Activated CD4-positive, alpha-beta T cell treated with anti-CD3 and anti-CD28 coated beads, Interleukin-2, amount 10 ng/mL, durations not matched to agents 24 days and 14 days (primary cell): ENCODE measurements around the gene VWA8. TPM values are rescaled to one million over a fixed set of nuclear protein-coding genes. Genes with fewer than 3 reads are reported as not detected.

ENCODE experiments used
- DNase-seq: peaks from one replicate; pipeline ENCODE4 v3.0.0; 2022
- H3K27ac Mint-ChIP-seq: one replicate; pipeline ENCODE4 v1.8.0; 2022; ENCODE audit warnings: mild to moderate bottlenecking, mixed read lengths
- H3K27me3 Mint-ChIP-seq: one replicate; pipeline ENCODE4 v1.8.0; 2022; ENCODE audit warnings: mixed read lengths
- H3K36me3 Mint-ChIP-seq: one replicate; pipeline ENCODE4 v1.8.0; 2022; ENCODE audit warnings: low read depth, mild to moderate bottlenecking, mixed read lengths
- H3K4me1 Mint-ChIP-seq: one replicate; pipeline ENCODE4 v1.8.0; 2021; ENCODE audit warnings: mixed read lengths
- H3K4me3 Mint-ChIP-seq: one replicate; pipeline ENCODE4 v1.8.0; 2022; ENCODE audit warnings: mild to moderate bottlenecking, moderate library complexity, mixed read lengths
- H3K9me3 Mint-ChIP-seq: one replicate; pipeline ENCODE4 v1.8.0; 2021; ENCODE audit warnings: mixed read lengths
- intact Hi-C: fragments of 100-400 bp; cut with micrococcal nuclease; formaldehyde crosslinking; loops from one replicate; pipeline ENCODE4 v1.15.1; 2023
- total RNA-seq: library from RNA; stranded (reverse); gene quantifications from 2 replicates; pipeline ENCODE4 v1.2.3, GENCODE V29; 2022

VWA8 gene
- total RNA-seq, 1 donor from 2014 or later = 28.4 TPM

- Mint-ChIP-seq H3K4me1 (no peaks in the 10 kb centered on the region), H3K9me3 (no peaks in the 10 kb centered on the region), H3K36me3 (no peaks in the 10 kb centered on the region), H3K27me3 (no peaks in the 10 kb centered on the region), H3K4me3 (no peak overlapping the region), H3K27ac (no peak overlapping the region)
- intact Hi-C loops = no loop called here
- no peak for DNase-seq
Measured at GRCh38 chr13:41740479-41740878, 220.4 kb downstream of the VWA8 start.

GRCh38 chr13:41722684-41723535, 238.0 kb downstream of the VWA8 start:
- no peaks in the 10 kb centered on the region for H3K9me3 Mint-ChIP-seq
- no peak overlapping the region for H3K4me3 Mint-ChIP-seq
- no peak for DNase-seq
- H3K27me3 Mint-ChIP-seq = no peaks in the 10 kb centered on the region
- H3K27ac Mint-ChIP-seq = no peak overlapping the region
- H3K4me1 Mint-ChIP-seq = no peaks in the 10 kb centered on the region
- intact Hi-C loops = no loop called here
- peaks cover 7% of the 10 kb centered on the region for H3K36me3 Mint-ChIP-seq

GRCh38 chr13:41720839-41721561, 239.9 kb downstream of the VWA8 start:
- H3K36me3 Mint-ChIP-seq = peaks cover 6% of the 10 kb centered on the region
- H3K9me3 Mint-ChIP-seq = no peaks in the 10 kb centered on the region
- no peak for DNase-seq
- no peaks in the 10 kb centered on the region for H3K27me3 Mint-ChIP-seq
- H3K4me3 Mint-ChIP-seq = no peak overlapping the region
- no peak overlapping the region for H3K27ac Mint-ChIP-seq
- H3K4me1 Mint-ChIP-seq = no peaks in the 10 kb centered on the region
- intact Hi-C loops = no loop called here

GRCh38 chr13:41716236-41716635, 244.7 kb downstream of the VWA8 start:
- Mint-ChIP-seq H3K27me3 (no peaks in the 10 kb centered on the region), H3K36me3 (peaks cover 6% of the 10 kb centered on the region), H3K4me1 (no peaks in the 10 kb centered on the region), H3K27ac (no peak overlapping the region), H3K4me3 (no peak overlapping the region), H3K9me3 (no peaks in the 10 kb centered on the region)
- intact Hi-C loops = no loop called here
- DNase-seq = no peak

- H3K4me1 Mint-ChIP-seq = no peaks in the 10 kb centered on the region
- no peak overlapping the region for H3K27ac Mint-ChIP-seq
- H3K36me3 Mint-ChIP-seq = no peaks in the 10 kb centered on the region
- no peak for DNase-seq
- intact Hi-C loops = no loop called here
- H3K4me3 Mint-ChIP-seq = no peak overlapping the region
- H3K27me3 Mint-ChIP-seq = no peaks in the 10 kb centered on the region
- no peaks in the 10 kb centered on the region for H3K9me3 Mint-ChIP-seq
Measured at GRCh38 chr13:41713405-41713804, 247.5 kb downstream of the VWA8 start.

- no peak for DNase-seq
- Mint-ChIP-seq H3K9me3 (no peaks in the 10 kb centered on the region), H3K4me1 (no peaks in the 10 kb centered on the region), H3K27ac (no peak overlapping the region), H3K27me3 (no peaks in the 10 kb centered on the region), H3K4me3 (no peak overlapping the region), H3K36me3 (no peaks in the 10 kb centered on the region)
- intact Hi-C loops = no loop called here
Measured at GRCh38 chr13:41710771-41711170, 250.1 kb downstream of the VWA8 start.

GRCh38 chr13:41709511-41709910, 251.4 kb downstream of the VWA8 start:
- intact Hi-C loops = no loop called here
- no peaks in the 10 kb centered on the region for H3K36me3 Mint-ChIP-seq
- no peaks in the 10 kb centered on the region for H3K27me3 Mint-ChIP-seq

GRCh38 chr13:41708713-41709112, 252.2 kb downstream of the VWA8 start:
- intact Hi-C loops = no loop called here
- H3K4me1 Mint-ChIP-seq = no peaks in the 10 kb centered on the region
- H3K9me3 Mint-ChIP-seq = no peaks in the 10 kb centered on the region
- H3K4me3 Mint-ChIP-seq = no peak overlapping the region
- H3K36me3 Mint-ChIP-seq = no peaks in the 10 kb centered on the region
- DNase-seq = no peak
- no peak overlapping the region for H3K27ac Mint-ChIP-seq
- H3K27me3 Mint-ChIP-seq = no peaks in the 10 kb centered on the region

More at GRCh38 chr13:41709511-41709910, 251.4 kb downstream of the VWA8 start:
- DNase-seq = no peak
- Mint-ChIP-seq H3K9me3 (no peaks in the 10 kb centered on the region), H3K4me3 (no peak overlapping the region), H3K27ac (no peak overlapping the region), H3K4me1 (no peaks in the 10 kb centered on the region)

GRCh38 chr13:41707194-41707821, 253.6 kb downstream of the VWA8 start:
- no peak overlapping the region for H3K27ac Mint-ChIP-seq
- intact Hi-C loops = no loop called here

GRCh38 chr13:41706152-41706551, 254.8 kb downstream of the VWA8 start:
- Mint-ChIP-seq H3K27ac (no peak overlapping the region), H3K9me3 (no peaks in the 10 kb centered on the region), H3K4me1 (no peaks in the 10 kb centered on the region), H3K27me3 (no peaks in the 10 kb centered on the region), H3K36me3 (no peaks in the 10 kb centered on the region), H3K4me3 (no peak overlapping the region)
- DNase-seq = no peak
- intact Hi-C loops = no loop called here

More at GRCh38 chr13:41707194-41707821, 253.6 kb downstream of the VWA8 start:
- Mint-ChIP-seq H3K9me3 (no peaks in the 10 kb centered on the region), H3K4me1 (no peaks in the 10 kb centered on the region), H3K36me3 (no peaks in the 10 kb centered on the region), H3K27me3 (no peaks in the 10 kb centered on the region), H3K4me3 (no peak overlapping the region)
- DNase-seq = no peak

GRCh38 chr13:41702540-41702939, 258.4 kb downstream of the VWA8 start:
- no peak for DNase-seq
- Mint-ChIP-seq H3K4me1 (no peaks in the 10 kb centered on the region), H3K9me3 (no peaks in the 10 kb centered on the region), H3K36me3 (peaks cover 7% of the 10 kb centered on the region), H3K27ac (no peak overlapping the region), H3K27me3 (no peaks in the 10 kb centered on the region), H3K4me3 (no peak overlapping the region)
- intact Hi-C loops = no loop called here

- Mint-ChIP-seq H3K27ac (no peak overlapping the region), H3K27me3 (no peaks in the 10 kb centered on the region), H3K9me3 (no peaks in the 10 kb centered on the region), H3K4me1 (no peaks in the 10 kb centered on the region), H3K4me3 (no peak overlapping the region), H3K36me3 (peaks cover 7% of the 10 kb centered on the region)
- no peak for DNase-seq
- intact Hi-C loops = no loop called here
Measured at GRCh38 chr13:41701676-41702075, 259.2 kb downstream of the VWA8 start.

GRCh38 chr13:41700790-41701310, 260.1 kb downstream of the VWA8 start:
- Mint-ChIP-seq H3K9me3 (no peaks in the 10 kb centered on the region), H3K36me3 (peaks cover 7% of the 10 kb centered on the region), H3K27ac (no peak overlapping the region), H3K27me3 (no peaks in the 10 kb centered on the region), H3K4me3 (no peak overlapping the region), H3K4me1 (no peaks in the 10 kb centered on the region)
- intact Hi-C loops = no loop called here
- no peak for DNase-seq

GRCh38 chr13:41699759-41700158, 261.1 kb downstream of the VWA8 start:
- Mint-ChIP-seq H3K27me3 (no peaks in the 10 kb centered on the region), H3K9me3 (no peaks in the 10 kb centered on the region), H3K4me3 (no peak overlapping the region), H3K27ac (no peak overlapping the region), H3K4me1 (no peaks in the 10 kb centered on the region), H3K36me3 (peaks cover 9% of the 10 kb centered on the region)
- intact Hi-C loops = no loop called here
- no peak for DNase-seq
